AG20443 (cell line): ENCODE data around the gene ARFGAP1.
"Not testable (repeated sequence)": the region's sequence is repeated elsewhere in the genome, so short reads cannot be mapped to it uniquely, and the experiment has no call there.

Experiments used
- DNase-seq: peaks from one replicate; pipeline ENCODE4 v3.0.0; 2012; ENCODE audit warnings: low spot score, mixed read lengths

ARFGAP1 gene

GRCh38 chr20:63332488-63333240 lies 60.1 kb downstream of the ARFGAP1 start:
- no peak for DNase-seq

GRCh38 chr20:63333241-63333836 lies 60.7 kb downstream of the ARFGAP1 start:
- no peak for DNase-seq

GRCh38 chr20:63334356-63334755 lies 61.7 kb downstream of the ARFGAP1 start:
- DNase-seq, result no peak

- DNase-seq, result not testable (repeated sequence)
Measured at GRCh38 chr20:63335060-63335459, 62.4 kb downstream of the ARFGAP1 start.

GRCh38 chr20:63335711-63336110 lies 63.1 kb downstream of the ARFGAP1 start:
- DNase-seq, result no peak

- no peak for DNase-seq
Measured at GRCh38 chr20:63336232-63336752, 63.7 kb downstream of the ARFGAP1 start.

GRCh38 chr20:63337786-63338420 lies 65.3 kb downstream of the ARFGAP1 start:
- DNase-seq, result no peak
